Gastroesophageal sphincter (tissue), 4 donors: ENCODE data around the gene ACTRT3. TPM values are rescaled to one million over a fixed set of nuclear protein-coding genes. Genes with fewer than 3 reads are reported as not detected.

Experiments used
- ATAC-seq: fragments of 150-250 bp; one replicate; pipeline ENCODE4 v1.9.1; 2016; ENCODE audit warnings: mild to moderate bottlenecking, moderate library complexity
- H3K27ac ChIP-seq, 4 donors: fragments of 200-600 bp; sonication (generic) in 3 of 4; 1 replicate in 3 of 4; 2 replicates in 1 of 4; pipeline ENCODE4 v1.5.1; 2016 to 2019
- H3K27me3 ChIP-seq: fragments of 200-600 bp; sonication (generic); one replicate; pipeline ENCODE4 v1.5.1; 2019
- H3K36me3 ChIP-seq, 2 donors: fragments of 200-600 bp; sonication (generic); one replicate each; pipeline ENCODE4 v1.5.1; 2019; ENCODE audit warnings: control low read depth in 1 of 2
- H3K4me1 ChIP-seq, 3 donors: fragments of 200-600 bp; sonication (generic); 1 replicate in 2 of 3; 2 replicates in 1 of 3; pipeline ENCODE4 v1.5.1; 2016 to 2019; ENCODE audit warnings: control low read depth in 2 of 3
- H3K4me3 ChIP-seq, 2 donors: fragments of 200-600 bp; sonication (generic); one replicate each; pipeline ENCODE4 v1.5.1; 2019; ENCODE audit warnings: mild to moderate bottlenecking in 1 of 2, moderate library complexity in 1 of 2
- H3K9me3 ChIP-seq, 3 donors: fragments of 200-600 bp; sonication (generic); one replicate each; pipeline ENCODE4 v1.5.1; 2017 to 2019; ENCODE audit warnings: control low read depth in 2 of 3
- CTCF ChIP-seq, 4 experiments: fragments of 200-600 bp in 2 of 4; fragments of 450-650 bp in 2 of 4; sonication (generic) in 1 of 4; IDR thresholded peaks; one replicate each; pipeline ENCODE4 v1.5.1; 2017 to 2019; ENCODE audit warnings: antibody characterized with exemption in 4 of 4, mild to moderate bottlenecking in 2 of 4, moderate library complexity in 2 of 4
- EP300 ChIP-seq: sonication (generic); formaldehyde crosslinking; IDR thresholded peaks from one replicate; pipeline ENCODE4 v1.6.1; 2017; ENCODE audit warnings: antibody characterized with exemption, mild to moderate bottlenecking
- POLR2A ChIP-seq, 2 donors: fragments of 450-650 bp; IDR thresholded peaks; one replicate each; pipeline ENCODE4 v1.6.1; 2017; ENCODE audit warnings: antibody characterized with exemption in 2 of 2, mild to moderate bottlenecking in 2 of 2, moderate library complexity in 1 of 2
- POLR2AphosphoS5 ChIP-seq: sonication (generic); formaldehyde crosslinking; IDR thresholded peaks from one replicate; pipeline ENCODE4 v1.6.1; 2017; ENCODE audit warnings: antibody characterized with exemption
- WGBS, 2 donors: methylation state at CpG; one replicate each; pipeline ENCODE4 v1.1.5; 2018; ENCODE audit warnings: low coverage in 1 of 2; 5-methylcytosine and 5-hydroxymethylcytosine counted together
- total RNA-seq, 4 donors: library from RNA; depleted of rRNA; stranded (reverse); fragments of >200 nt; gene quantifications; one replicate each; pipeline ENCODE4 v1.1.0, GENCODE V29; 2016

ACTRT3 gene
- total RNA-seq, 4 donors from 2014 or later = 1.8 to 5.1 (median 4.5) TPM

DNA sequence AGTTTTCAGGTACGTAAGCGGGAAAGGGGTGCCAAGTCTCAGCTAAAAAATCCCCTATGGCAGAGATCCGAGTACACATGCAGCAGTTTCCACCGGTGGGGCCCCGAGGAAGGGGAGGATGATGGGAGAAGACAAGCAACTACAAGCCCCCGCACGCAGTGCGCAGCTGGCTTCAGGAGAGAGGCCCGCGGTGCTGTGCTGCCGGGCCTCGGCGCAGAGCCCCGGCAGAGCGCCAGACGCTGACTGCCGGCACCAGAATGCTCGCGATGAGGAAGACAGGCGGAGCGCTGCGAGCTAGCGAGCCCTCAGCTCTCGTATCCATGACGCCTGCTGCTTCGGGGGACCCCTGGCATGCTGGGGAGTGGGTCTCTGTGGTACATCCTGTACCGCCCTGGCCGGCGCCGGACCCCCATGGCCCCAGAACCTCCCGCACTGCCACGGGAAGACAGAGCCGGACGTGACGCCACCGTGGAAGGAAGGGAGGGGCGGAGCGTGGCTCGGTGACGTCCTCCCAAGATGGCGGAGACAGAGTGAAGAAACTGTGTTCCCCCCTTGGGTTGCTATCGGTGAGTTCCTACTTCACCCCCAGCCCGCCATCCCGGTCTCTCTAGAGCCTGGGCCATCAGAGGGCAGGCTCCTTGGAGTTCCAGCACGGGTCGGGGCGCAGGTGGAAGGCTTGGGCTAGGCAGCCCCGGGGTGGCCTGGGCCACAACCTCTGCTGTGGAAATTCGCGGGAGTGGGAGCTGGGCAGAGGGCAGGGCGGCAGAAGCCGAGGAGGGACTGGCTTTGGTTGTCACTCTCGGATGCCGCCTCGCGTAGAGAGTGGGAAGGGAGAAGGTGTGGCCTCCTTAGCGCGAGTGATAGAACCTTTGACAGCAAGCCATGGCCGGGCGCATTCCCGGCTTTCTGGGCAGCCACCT, 3.8 kb upstream of the ACTRT3 start, which contains the start of gene MYNN:
Gene MYNN (plus strand): TSS at position 500 of the 920 bp plus-strand sequence. CDS start 900 bp downstream, outside the sequence.
- no peaks in the 10 kb centered on the region for H3K27me3 ChIP-seq
- WGBS, 2 donors = 0% methylated on average over 12 of the region's 61 CpGs; no CpG with 5 or more reads in 1 of the 2 donors
- H3K4me3 ChIP-seq = peak within 1 kb of the TSS; percentile 69 to 99
- H3K27ac ChIP-seq = peak within 1 kb of the TSS; percentile 96 to 100 (median 98)
- peak; percentile 93 for ATAC-seq
- H3K4me1 ChIP-seq = peaks cover 6 to 47% (median 22%) of the 10 kb centered on the region in 3 donors
- peaks cover 0 to 32% of the 10 kb centered on the region in 2 donors for H3K36me3 ChIP-seq
- H3K9me3 ChIP-seq = no peaks in the 10 kb centered on the region
- TF ChIP-seq POLR2AphosphoS5 (peak; percentile 100), CTCF (IDR thresholded peaks at IDR 0.05) (peak in 1 of 4 experiments; percentile 10), EP300 (no peak), POLR2A (IDR thresholded peaks at IDR 0.05) (peak; percentile 97 to 99)

DNA sequence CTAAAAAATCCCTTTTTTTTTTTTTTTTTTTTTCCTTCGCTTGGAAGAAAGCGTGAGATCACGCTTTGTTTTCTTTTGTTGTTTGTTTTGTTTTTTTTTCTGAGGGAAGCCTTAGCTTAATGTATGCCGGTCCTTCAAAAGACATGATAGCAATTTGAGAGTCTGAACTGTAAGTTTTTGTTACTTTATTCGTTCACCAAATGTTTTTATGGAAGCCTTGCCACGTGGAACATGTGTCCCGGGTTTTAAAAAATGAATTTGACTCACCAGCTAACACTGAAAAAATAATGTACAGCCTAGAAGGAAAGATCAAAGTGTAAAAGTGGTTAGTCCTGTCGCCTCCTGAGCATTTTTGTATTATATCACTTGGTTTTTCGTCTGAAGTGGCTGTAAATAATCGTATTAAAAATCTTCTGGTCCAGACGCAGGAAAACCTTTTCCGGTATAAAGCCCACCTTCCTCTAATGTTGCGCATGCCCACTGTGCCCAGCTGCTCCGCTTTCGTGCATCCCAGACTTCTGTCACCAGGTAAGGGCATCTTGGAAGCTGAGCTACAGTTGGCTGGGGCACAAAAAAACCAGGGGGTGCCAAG, 3.0 kb upstream of the ACTRT3 start:
- no peaks in the 10 kb centered on the region for H3K9me3 ChIP-seq
- H3K27me3 ChIP-seq = no peaks in the 10 kb centered on the region
- TF ChIP-seq EP300 (no peak), POLR2AphosphoS5 (no peak), CTCF (IDR thresholded peaks at IDR 0.05) (no peak), POLR2A (IDR thresholded peaks at IDR 0.05) (no peak)
- peak overlapping the region; percentile 69 to 99 for H3K4me3 ChIP-seq
- peaks cover 0 to 24% of the 10 kb centered on the region in 2 donors for H3K36me3 ChIP-seq
- peaks cover 6 to 39% (median 22%) of the 10 kb centered on the region in 3 donors for H3K4me1 ChIP-seq
- ATAC-seq = peak; percentile 62
- WGBS, 2 donors = 0% methylated on average over 8 to 15 of the region's 15 CpGs
- peak overlapping the region; percentile 96 to 100 (median 98) for H3K27ac ChIP-seq

DNA sequence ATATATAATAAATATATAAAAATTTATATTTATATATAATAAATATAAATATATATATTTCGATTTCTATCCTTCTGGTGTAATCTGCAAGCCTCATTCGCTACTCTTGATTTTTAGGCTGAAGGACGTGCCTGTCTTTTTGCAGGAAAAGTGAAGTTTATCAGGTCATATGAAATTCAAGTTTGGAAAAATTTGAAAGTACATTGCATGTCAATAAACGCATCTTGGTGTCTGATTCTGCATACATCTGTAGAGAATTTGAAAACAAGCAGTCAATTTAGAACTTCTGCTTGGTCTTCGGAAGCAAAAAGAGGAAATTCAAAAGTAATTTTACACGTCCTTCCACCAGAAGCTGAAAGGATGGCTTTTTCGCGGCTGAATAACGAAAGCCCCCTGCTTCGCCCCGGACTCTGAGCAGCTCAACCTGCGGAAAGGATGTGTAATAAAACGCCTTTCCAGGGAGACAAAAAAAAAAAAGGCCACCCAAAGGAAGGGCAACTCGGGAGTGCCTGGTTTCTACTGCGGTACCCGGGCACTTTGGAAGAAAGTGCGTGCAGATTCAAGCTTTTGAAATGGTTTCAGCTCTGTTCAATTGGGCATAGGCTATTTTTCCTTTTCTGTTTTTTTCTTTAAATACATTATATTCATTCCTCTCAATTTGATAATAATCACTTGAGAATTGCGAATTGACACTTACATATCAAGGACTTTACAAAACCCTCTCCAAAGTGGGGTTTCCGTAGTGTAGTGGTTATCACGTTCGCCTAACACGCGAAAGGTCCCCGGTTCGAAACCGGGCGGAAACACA, 2.3 kb upstream of the ACTRT3 start:
- H3K4me1 ChIP-seq = peaks cover 6 to 32% (median 22%) of the 10 kb centered on the region in 3 donors
- peak overlapping the region; percentile 63 to 100 (median 98) for H3K27ac ChIP-seq
- WGBS, 2 donors = 0 to 1% methylated on average over 14 to 27 of the region's 27 CpGs
- peak overlapping the region; percentile 69 to 99 for H3K4me3 ChIP-seq
- peak; percentile 22 for ATAC-seq
- no peak for TF ChIP-seq POLR2A (IDR thresholded peaks at IDR 0.05)
- peak; percentile 50 for TF ChIP-seq POLR2AphosphoS5
- H3K27me3 ChIP-seq = no peaks in the 10 kb centered on the region
- H3K36me3 ChIP-seq = peaks cover 0 to 17% of the 10 kb centered on the region in 2 donors
- no peaks in the 10 kb centered on the region for H3K9me3 ChIP-seq

DNA sequence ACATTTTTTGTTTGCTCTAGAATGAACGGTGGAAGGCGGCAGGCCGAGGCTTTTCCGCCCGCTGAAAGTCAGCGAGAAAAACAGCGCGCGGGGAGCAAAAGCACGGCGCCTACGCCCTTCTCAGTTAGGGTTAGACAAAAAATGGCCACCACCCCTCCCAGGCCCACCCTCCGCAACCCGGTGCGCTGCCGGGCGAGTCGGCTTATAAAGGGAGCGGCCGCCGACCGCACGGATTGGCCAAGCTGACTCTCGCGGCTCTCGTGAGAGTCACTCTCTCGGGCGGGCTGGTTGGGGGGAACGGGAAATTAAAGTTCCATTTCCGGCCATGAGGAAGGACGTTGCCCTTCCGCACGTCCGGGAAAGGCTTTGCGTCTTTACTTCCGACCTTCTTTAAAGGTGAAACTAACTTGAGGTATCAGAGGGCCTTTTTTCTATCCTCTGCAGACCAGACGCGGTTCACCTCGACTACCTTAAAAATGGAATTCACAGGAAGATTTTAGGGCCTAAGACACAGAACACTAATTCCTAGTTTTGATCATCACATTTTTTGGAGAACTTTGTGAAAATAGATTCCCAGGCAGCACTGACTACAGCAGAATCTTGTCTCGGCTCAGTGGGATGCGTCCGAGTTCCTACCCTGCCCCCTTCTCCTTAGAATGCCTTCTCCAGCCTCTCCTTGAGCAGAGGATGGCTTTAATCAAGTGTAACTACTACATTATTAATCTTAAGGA, 4.3 kb downstream of the ACTRT3 start, which contains the start of gene TERC:
Gene TERC (minus strand): TSS at position 179 of the 731 bp plus-strand sequence.
- Histone ChIP-seq H3K27ac (peak within 1 kb of the TSS; percentile 90 to 99 (median 94)), H3K27me3 (no peaks in the 10 kb centered on the region), H3K4me1 (peaks cover 0 to 10% (median 2%) of the 10 kb centered on the region in 3 donors), H3K4me3 (peak within 1 kb of the TSS; percentile 80 to 87), H3K9me3 (no peaks in the 10 kb centered on the region), H3K36me3 (no peaks in the 10 kb centered on the region)
- WGBS, 2 donors = 35 to 42% methylated on average over 6 to 7 of the region's 42 CpGs
- TF ChIP-seq CTCF (IDR thresholded peaks at IDR 0.05) (no peak), EP300 (no peak), POLR2A (IDR thresholded peaks at IDR 0.05) (peak; percentile 97 to 99), POLR2AphosphoS5 (peak; percentile 99)
- peak; percentile 96 for ATAC-seq
